B cell (primary cell): ENCODE data around the gene NRDC. TPM values are rescaled to one million over a fixed set of nuclear protein-coding genes. Genes with fewer than 3 reads are reported as not detected.

ENCODE experiments used
- ATAC-seq: fragments of 200-7000 bp; cut with Tn5 transposase; one replicate; pipeline ENCODE4 v1.10.0; 2021; ENCODE audit warnings: low read depth, mild to moderate bottlenecking, moderate number of reproducible peaks, moderate library complexity
- CTCF ChIA-PET: fragments of 350-600 bp; sonication (Branson Sonifier 250); formaldehyde crosslinking; loops from one replicate; lab custom pipeline; 2021; ENCODE audit warnings: antibody characterized with exemption, inconsistent platforms; lab: Charles Lee
- POLR2A ChIA-PET: fragments of 350-600 bp; sonication (Branson Sonifier 250); formaldehyde crosslinking; loops from one replicate; lab custom pipeline; 2021; ENCODE audit warnings: antibody characterized with exemption; lab: Charles Lee
- DNase-seq: peaks from one replicate; pipeline ENCODE4 v3.0.0; 2013
- H2AFZ ChIP-seq: 2 replicates; pipeline ENCODE4 v1.6.1; 2012; ENCODE audit warnings: mild to moderate bottlenecking, low read depth, low read length; ENCODE audit not compliant: insufficient read depth, poor library complexity, severe bottlenecking
- H3K27ac ChIP-seq, 2 donors: 1 replicate in 1 of 2; 2 replicates in 1 of 2; pipeline ENCODE4 v1.5.1; 2012 to 2013; ENCODE audit warnings: low read length in 2 of 2, mild to moderate bottlenecking in 2 of 2, moderate library complexity in 1 of 2
- H3K27me3 ChIP-seq, 4 experiments: fragments of 200-600 bp in 1 of 4; sonication (generic) in 1 of 4; replicated peaks in 1 of 4; 1 replicate in 2 of 4; 2 replicates in 2 of 4; pipeline versions ENCODE4 v1.6.1 to v1.7.0; 2013 to 2016; ENCODE audit warnings: low read length in 3 of 4, mild to moderate bottlenecking in 2 of 4, mixed read lengths in 1 of 4, moderate library complexity in 1 of 4; ENCODE audit not compliant: insufficient read depth in 4 of 4, control insufficient read depth in 3 of 4; ENCODE audit errors: control extremely low read depth in 1 of 4
- H3K36me3 ChIP-seq, 2 experiments: replicated peaks in 1 of 2; 1 replicate in 1 of 2; 2 replicates in 1 of 2; pipeline versions ENCODE4 v1.6.1 to v1.7.1; 2013; ENCODE audit warnings: low read length in 1 of 2; ENCODE audit not compliant: insufficient read depth in 2 of 2, control insufficient read depth in 1 of 2; ENCODE audit errors: control extremely low read depth in 1 of 2, extremely low read depth in 1 of 2
- H3K4me1 ChIP-seq, 2 donors: fragments of 200-600 bp in 1 of 2; sonication (generic) in 1 of 2; 1 replicate in 1 of 2; 2 replicates in 1 of 2; pipeline versions ENCODE4 v1.5.1 to v1.6.1; 2013 to 2017; ENCODE audit warnings: low read length in 2 of 2; ENCODE audit not compliant: control insufficient read depth in 2 of 2, insufficient read depth in 2 of 2
- H3K4me2 ChIP-seq: replicated peaks from 2 replicates; pipeline ENCODE3; 2012; ENCODE audit warnings: mild to moderate bottlenecking, low read depth, low read length; ENCODE audit not compliant: poor library complexity, severe bottlenecking
- H3K4me3 ChIP-seq, 5 experiments: fragments of 200-600 bp in 1 of 5; sonication (generic) in 1 of 5; 1 replicate in 3 of 5; 2 replicates in 2 of 5; pipeline versions ENCODE4 v1.5.1 to v1.7.0; 2011 to 2016; ENCODE audit warnings: low read length in 4 of 5, mild to moderate bottlenecking in 4 of 5, low read depth in 2 of 5, control low read depth in 1 of 5, moderate library complexity in 1 of 5; ENCODE audit not compliant: insufficient read depth in 1 of 5; ENCODE audit errors: control extremely low read depth in 1 of 5, extremely low read depth in 1 of 5
- H3K79me2 ChIP-seq: fragments of 200-600 bp; sonication (generic); one replicate; pipeline ENCODE4 v1.6.0; 2016; ENCODE audit warnings: low read length; ENCODE audit not compliant: control insufficient read depth, insufficient read depth
- H3K9ac ChIP-seq: fragments of 200-600 bp; sonication (generic); 2 replicates; pipeline ENCODE4 v1.6.1; 2017; ENCODE audit warnings: mild to moderate bottlenecking, low read length, moderate library complexity
- H3K9me3 ChIP-seq, 3 donors: one replicate each; pipeline versions ENCODE4 v1.6.1 to v1.7.1; 2013; ENCODE audit warnings: low read length in 2 of 3; ENCODE audit not compliant: control insufficient read depth in 2 of 3, insufficient read depth in 1 of 3; ENCODE audit errors: control extremely low read depth in 1 of 3
- H4K20me1 ChIP-seq: 2 replicates; pipeline ENCODE4 v1.6.0; 2012; ENCODE audit warnings: mild to moderate bottlenecking, low read length; ENCODE audit not compliant: insufficient read depth, control insufficient read depth, poor library complexity, severe bottlenecking
- H3K27ac Mint-ChIP-seq: one replicate; pipeline ENCODE4 v1.8.0; 2021; ENCODE audit warnings: mixed read lengths
- H3K27me3 Mint-ChIP-seq: one replicate; pipeline ENCODE4 v1.8.0; 2021; ENCODE audit warnings: mixed read lengths
- H3K4me1 Mint-ChIP-seq: one replicate; pipeline ENCODE4 v1.8.0; 2021; ENCODE audit warnings: mixed read lengths
- H3K4me3 Mint-ChIP-seq: one replicate; pipeline ENCODE4 v1.8.0; 2021; ENCODE audit warnings: mixed read lengths
- H3K9me3 Mint-ChIP-seq: one replicate; pipeline ENCODE4 v1.8.0; 2022; ENCODE audit warnings: mixed read lengths; ENCODE audit not compliant: insufficient read depth
- CTCF ChIP-seq: fragments of 200-600 bp; IDR thresholded peaks from one replicate; pipeline ENCODE4 v1.8.0; 2022; ENCODE audit warnings: antibody characterized with exemption, mild to moderate bottlenecking
- EZH2 ChIP-seq: IDR thresholded peaks from 2 replicates; pipeline ENCODE4 v1.6.1; 2012; ENCODE audit warnings: borderline replicate concordance, low read depth, mild to moderate bottlenecking, moderate library complexity, low read length; ENCODE audit not compliant: insufficient read depth, poor library complexity, severe bottlenecking
- WGBS: methylation state at CpG from one replicate; pipeline ENCODE4 v1.1.5; 2013; ENCODE audit warnings: missing lambda C conversion rate; ENCODE audit not compliant: insufficient coverage; 5-methylcytosine and 5-hydroxymethylcytosine counted together
- intact Hi-C: fragments of 100-400 bp; cut with micrococcal nuclease; formaldehyde crosslinking; loops from one replicate; pipeline ENCODE4 v1.10.0; 2022
- polyA plus RNA-seq: library from polyadenylated mRNA; depleted of rRNA; stranded (reverse); fragments of >200 nt; gene quantifications from 2 replicates; pipeline ENCODE4 v1.2.3, GENCODE V29; 2012
- total RNA-seq, 2 donors: library from RNA; stranded (reverse); fragments of 120-200 nt in 1 of 2; gene quantifications; 1 replicate in 1 of 2; 2 replicates in 1 of 2; pipeline versions ENCODE4 v1.2.3 to v1.2.4, GENCODE V29; 2013 to 2022

Gene NRDC
- total and polyA plus RNA-seq, 2 donors (not counting 1 experiment from before 2014, with no cell fraction given) = 55.3 to 154 TPM

- Mint-ChIP-seq H3K4me1 (no peaks in the 10 kb centered on the region), H3K27me3 (no peaks in the 10 kb centered on the region), H3K4me3 (no peak overlapping the region), H3K27ac (no peak overlapping the region), H3K9me3 (peaks cover 2% of the 10 kb centered on the region)
- CTCF ChIA-PET = interaction anchor here (1.0 kb wide), 1 partner anchor 16 kb away, joined by 3 read pairs; no protein-coding TSS in a partner anchor
- Histone ChIP-seq H3K27me3 (no peaks in the 10 kb centered on the region), H2AFZ (no peak overlapping the region), H4K20me1 (no peaks in the 10 kb centered on the region), H3K4me1 (no peaks in the 10 kb centered on the region), H3K36me3 (peaks cover 18 to 36% of the 10 kb centered on the region in 2 experiments), H3K4me2 (no peak overlapping the region), H3K27ac (no peak overlapping the region), H3K9ac (no peak overlapping the region), H3K4me3 (no peak overlapping the region), H3K79me2 (no peaks in the 10 kb centered on the region), H3K9me3 (no peaks in the 10 kb centered on the region)
- no peak for DNase-seq
- intact Hi-C loops = no loop called here
- TF ChIP-seq CTCF = no peak
- no peak for TF ChIP-seq EZH2
- POLR2A ChIA-PET = no interaction called here
- ATAC-seq = no peak
These were observed 124.6 kb downstream of the NRDC start for GRCh38 chr1:51753969-51754368.

GRCh38 chr1:51752073-51752948 lies 126.2 kb downstream of the NRDC start:
- no peak overlapping the region for H2AFZ ChIP-seq
- no peaks in the 10 kb centered on the region for H4K20me1 ChIP-seq
- no peak overlapping the region for H3K27ac ChIP-seq
- ChIA-PET CTCF (interaction anchor here (1.6 kb wide), 1 partner anchor 17 kb away, joined by 9 read pairs; no protein-coding TSS in a partner anchor), POLR2A (no interaction called here)
- intact Hi-C loops = no loop called here
- H3K4me3 ChIP-seq = no peak overlapping the region
- peaks cover 18 to 38% of the 10 kb centered on the region in 2 experiments for H3K36me3 ChIP-seq
- TF ChIP-seq CTCF (no peak), EZH2 (no peak)
- no peak overlapping the region for H3K9ac ChIP-seq
- H3K9me3 ChIP-seq = no peaks in the 10 kb centered on the region
- H3K27me3 ChIP-seq = no peaks in the 10 kb centered on the region
- Mint-ChIP-seq H3K4me3 (no peak overlapping the region), H3K4me1 (no peaks in the 10 kb centered on the region), H3K9me3 (peaks cover 2% of the 10 kb centered on the region), H3K27ac (no peak overlapping the region), H3K27me3 (no peaks in the 10 kb centered on the region)
- no peaks in the 10 kb centered on the region for H3K4me1 ChIP-seq
- no peaks in the 10 kb centered on the region for H3K79me2 ChIP-seq
- 95% methylated on average over 5 of the region's 11 CpGs for WGBS
- no peak for ATAC-seq
- no peak overlapping the region for H3K4me2 ChIP-seq
- no peak for DNase-seq
